IPS DF 6.9 (cell line): Measurements from ENCODE around the gene ARSG.

Experiments
- DNase-seq: peaks from one replicate; pipeline ENCODE4 v3.0.0-alpha.2; 2013; ENCODE audit warnings: low read depth, low spot score
- H3K27ac ChIP-seq: one replicate; pipeline ENCODE4 v1.5.1; 2013; ENCODE audit warnings: low read length, control low read depth
- H3K27me3 ChIP-seq: 2 replicates; pipeline ENCODE4 v1.6.1; 2013; ENCODE audit warnings: mild to moderate bottlenecking, low read length; ENCODE audit not compliant: control insufficient read depth, insufficient read depth
- H3K36me3 ChIP-seq: 2 replicates; pipeline ENCODE4 v1.6.1; 2013; ENCODE audit warnings: low read length; ENCODE audit not compliant: control insufficient read depth, insufficient read depth
- H3K4me1 ChIP-seq: 2 replicates; pipeline ENCODE4 v1.6.1; 2013; ENCODE audit warnings: low read length; ENCODE audit not compliant: control insufficient read depth, insufficient read depth
- H3K4me3 ChIP-seq: 2 replicates; pipeline ENCODE4 v1.5.1; 2013; ENCODE audit warnings: mild to moderate bottlenecking, low read length
- H3K9me3 ChIP-seq: 2 replicates; pipeline ENCODE4 v1.6.1; 2013; ENCODE audit warnings: low read length, inconsistent platforms; ENCODE audit not compliant: control insufficient read depth, insufficient read depth
- WGBS: extraction: QIAGEN DNeasy Blood & Tissue Kit; methylation state at CpG from one replicate; pipeline ENCODE4 v1.1.7; 2013; ENCODE audit warnings: mixed read lengths, missing lambda C conversion rate; ENCODE audit not compliant: insufficient read length, insufficient coverage; 5-methylcytosine and 5-hydroxymethylcytosine counted together

The ARSG gene

DNA sequence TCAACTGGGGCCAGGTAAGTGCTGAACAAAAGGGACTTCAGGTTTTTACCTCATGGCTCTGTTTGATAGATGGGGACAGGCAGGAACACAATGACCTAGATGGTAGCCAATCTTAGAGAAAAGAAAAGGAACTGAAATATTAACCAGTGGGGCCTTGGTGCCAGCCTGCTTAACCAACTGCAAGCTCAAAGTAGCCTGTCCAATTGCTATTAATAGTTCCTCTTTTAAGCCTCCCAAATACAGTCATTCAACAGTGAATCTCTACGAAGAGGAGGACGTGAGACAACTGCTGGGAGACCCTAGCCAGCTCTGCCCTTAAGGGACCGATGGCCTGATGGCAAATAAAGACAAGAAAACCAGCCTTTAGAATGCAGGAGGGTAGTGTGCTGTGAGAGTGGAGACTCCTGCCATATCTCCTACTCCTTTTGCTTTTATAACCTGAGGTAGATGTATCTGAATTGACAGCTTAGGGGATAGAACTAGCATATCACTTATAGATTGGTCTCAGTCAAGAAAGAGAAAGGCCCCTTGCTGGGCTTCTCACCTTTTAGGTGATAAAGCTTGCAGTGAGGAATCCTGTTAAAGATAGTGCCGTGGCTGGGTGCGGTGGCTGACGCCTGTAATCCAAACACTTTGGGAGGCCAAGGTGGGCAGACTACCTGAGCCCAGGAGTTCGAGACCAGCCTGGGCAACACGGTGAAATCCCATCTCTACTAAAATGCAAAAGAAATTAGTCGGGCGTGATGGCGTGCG lies 28.3 kb downstream of the ARSG start:
- WGBS = no CpG with 5 or more reads among the region's 12 CpGs
- Histone ChIP-seq H3K9me3 (no peaks in the 10 kb centered on the region), H3K4me1 (no peaks in the 10 kb centered on the region), H3K36me3 (no peaks in the 10 kb centered on the region), H3K4me3 (no peak overlapping the region), H3K27ac (no peak overlapping the region), H3K27me3 (no peaks in the 10 kb centered on the region)
- DNase-seq = no peak

DNA sequence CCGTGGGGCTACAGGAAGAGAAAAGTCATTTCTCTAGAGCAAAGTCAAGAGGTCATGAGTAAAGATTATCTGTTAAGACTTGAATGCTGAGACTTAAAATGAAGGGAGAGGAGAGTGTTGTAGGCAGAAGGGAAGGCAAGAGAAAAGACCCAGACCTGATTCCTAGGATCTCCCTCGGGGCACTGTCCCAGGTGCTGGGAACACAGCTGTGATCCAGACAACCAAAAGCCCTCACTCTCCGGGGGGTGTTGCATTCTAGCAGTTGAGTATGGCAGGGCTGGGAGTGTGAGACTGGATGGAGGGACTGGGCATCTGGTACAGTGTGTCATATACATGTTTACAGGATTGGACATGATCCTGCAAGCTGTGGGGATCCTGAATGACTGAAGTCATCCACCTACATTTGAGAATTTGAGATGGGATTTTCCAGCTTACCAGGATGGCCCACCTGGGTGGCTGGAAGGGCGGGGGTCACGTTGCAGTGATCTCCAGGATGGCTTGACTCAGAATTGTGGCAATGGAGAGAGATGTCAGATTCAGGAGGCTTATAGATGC lies 29.1 kb downstream of the ARSG start:
- no peaks in the 10 kb centered on the region for H3K4me1 ChIP-seq
- no peak overlapping the region for H3K27ac ChIP-seq
- no CpG with 5 or more reads among the region's 5 CpGs for WGBS
- H3K9me3 ChIP-seq = no peaks in the 10 kb centered on the region
- no peaks in the 10 kb centered on the region for H3K36me3 ChIP-seq
- no peak for DNase-seq
- H3K4me3 ChIP-seq = no peak overlapping the region
- H3K27me3 ChIP-seq = no peaks in the 10 kb centered on the region

DNA sequence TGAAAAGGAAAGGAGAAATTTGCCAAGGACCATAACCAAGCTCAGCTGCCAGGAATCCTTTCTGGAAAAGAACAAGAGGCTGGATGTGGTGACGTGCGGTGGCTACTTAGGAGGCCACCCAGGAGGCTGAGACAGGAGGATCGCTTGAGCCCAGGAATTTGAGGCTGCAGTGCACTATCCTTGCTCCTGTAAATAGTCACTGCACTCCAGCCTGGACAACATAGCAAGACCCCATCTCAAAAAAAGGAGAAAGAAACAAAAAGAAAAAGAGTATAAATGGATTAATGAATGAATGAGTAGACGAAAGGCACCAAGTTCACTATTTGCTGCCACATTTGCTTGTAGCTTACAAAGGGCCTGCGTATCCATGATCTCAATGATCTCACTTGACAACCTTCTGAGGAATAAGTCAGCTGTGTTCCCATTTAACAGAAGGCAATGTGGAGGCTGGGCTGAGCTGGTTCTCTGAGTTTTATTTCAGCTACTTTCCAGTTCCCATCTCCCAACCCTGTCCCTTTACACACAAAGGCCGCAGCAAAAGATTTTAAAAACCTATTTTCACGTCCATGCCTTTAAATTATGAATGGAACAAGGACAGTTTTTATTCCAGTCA lies 29.8 kb downstream of the ARSG start:
- Histone ChIP-seq H3K27ac (no peak overlapping the region), H3K36me3 (no peaks in the 10 kb centered on the region), H3K4me1 (no peaks in the 10 kb centered on the region), H3K27me3 (no peaks in the 10 kb centered on the region), H3K4me3 (no peak overlapping the region), H3K9me3 (no peaks in the 10 kb centered on the region)
- no CpG with 5 or more reads among the region's 7 CpGs for WGBS
- no peak for DNase-seq

DNA sequence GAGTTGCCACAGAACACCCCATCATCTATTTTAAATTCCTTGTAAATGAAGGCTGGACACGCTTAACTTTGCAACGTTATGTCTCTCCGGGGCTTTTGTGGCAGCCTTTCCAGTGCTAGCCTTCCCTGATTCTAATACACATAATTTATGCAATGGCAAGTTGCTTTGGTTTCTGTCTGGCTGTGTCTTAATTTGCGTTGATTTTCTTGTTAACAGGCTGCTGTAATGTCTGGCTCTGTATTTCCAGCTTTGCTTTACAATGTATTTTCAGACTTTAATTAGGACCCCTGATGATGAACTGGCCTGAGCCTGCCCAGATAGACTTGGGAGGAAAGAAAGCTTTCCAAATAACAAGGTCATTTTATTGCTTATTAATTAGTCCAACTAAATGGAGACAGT lies 30.3 kb downstream of the ARSG start:
- WGBS = no CpG with 5 or more reads among the region's 4 CpGs
- Histone ChIP-seq H3K4me3 (no peak overlapping the region), H3K4me1 (no peaks in the 10 kb centered on the region), H3K36me3 (no peaks in the 10 kb centered on the region), H3K27ac (no peak overlapping the region), H3K27me3 (no peaks in the 10 kb centered on the region), H3K9me3 (no peaks in the 10 kb centered on the region)
- no peak for DNase-seq

DNA sequence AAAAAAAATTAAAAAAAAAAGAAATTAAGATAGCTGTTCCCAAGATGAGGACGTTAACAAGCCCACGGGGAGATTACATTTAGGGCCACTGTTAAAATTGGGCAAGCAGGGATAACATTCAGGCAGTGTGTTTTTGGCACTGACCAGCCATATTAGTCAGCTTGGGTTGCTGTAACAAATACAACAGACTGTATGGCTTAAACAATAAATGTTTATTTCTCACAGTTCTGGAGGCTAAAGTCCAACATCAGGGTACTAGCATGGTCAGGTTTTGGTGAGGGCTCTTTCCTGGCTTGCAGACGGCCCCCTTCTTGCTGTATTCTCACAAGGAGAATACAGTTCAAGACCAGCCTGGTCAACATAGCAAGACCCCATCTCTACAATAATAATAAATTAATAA lies 31.3 kb downstream of the ARSG start:
- no peak overlapping the region for H3K27ac ChIP-seq
- H3K4me1 ChIP-seq = no peaks in the 10 kb centered on the region
- no CpG with 5 or more reads among the region's 3 CpGs for WGBS
- H3K4me3 ChIP-seq = no peak overlapping the region
- H3K27me3 ChIP-seq = no peaks in the 10 kb centered on the region
- H3K36me3 ChIP-seq = no peaks in the 10 kb centered on the region
- DNase-seq = no peak
- H3K9me3 ChIP-seq = no peaks in the 10 kb centered on the region

DNA sequence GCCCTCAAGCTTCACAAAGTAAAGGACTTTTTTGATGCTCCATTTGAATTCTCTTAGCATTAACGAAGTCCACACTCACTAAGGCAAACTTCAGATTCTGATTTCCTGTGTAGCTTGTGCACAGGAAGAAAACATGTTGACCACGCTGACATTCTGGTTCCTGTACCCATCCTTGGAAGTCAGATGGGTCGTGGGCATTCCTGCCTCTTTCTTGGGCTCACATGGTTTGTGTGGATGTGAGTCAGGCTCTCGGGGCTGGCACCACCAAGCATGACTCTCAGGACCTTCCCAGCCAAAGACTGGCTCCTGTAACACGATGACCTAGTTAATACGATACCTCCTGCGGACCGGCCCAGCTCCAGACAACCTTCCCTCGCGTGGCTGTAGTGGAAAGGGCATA lies 32.8 kb downstream of the ARSG start:
- H3K4me1 ChIP-seq = no peaks in the 10 kb centered on the region
- H3K27me3 ChIP-seq = no peaks in the 10 kb centered on the region
- H3K36me3 ChIP-seq = no peaks in the 10 kb centered on the region
- H3K9me3 ChIP-seq = no peaks in the 10 kb centered on the region
- no peak for DNase-seq
- H3K4me3 ChIP-seq = no peak overlapping the region
- no CpG with 5 or more reads among the region's 10 CpGs for WGBS
- no peak overlapping the region for H3K27ac ChIP-seq

DNA sequence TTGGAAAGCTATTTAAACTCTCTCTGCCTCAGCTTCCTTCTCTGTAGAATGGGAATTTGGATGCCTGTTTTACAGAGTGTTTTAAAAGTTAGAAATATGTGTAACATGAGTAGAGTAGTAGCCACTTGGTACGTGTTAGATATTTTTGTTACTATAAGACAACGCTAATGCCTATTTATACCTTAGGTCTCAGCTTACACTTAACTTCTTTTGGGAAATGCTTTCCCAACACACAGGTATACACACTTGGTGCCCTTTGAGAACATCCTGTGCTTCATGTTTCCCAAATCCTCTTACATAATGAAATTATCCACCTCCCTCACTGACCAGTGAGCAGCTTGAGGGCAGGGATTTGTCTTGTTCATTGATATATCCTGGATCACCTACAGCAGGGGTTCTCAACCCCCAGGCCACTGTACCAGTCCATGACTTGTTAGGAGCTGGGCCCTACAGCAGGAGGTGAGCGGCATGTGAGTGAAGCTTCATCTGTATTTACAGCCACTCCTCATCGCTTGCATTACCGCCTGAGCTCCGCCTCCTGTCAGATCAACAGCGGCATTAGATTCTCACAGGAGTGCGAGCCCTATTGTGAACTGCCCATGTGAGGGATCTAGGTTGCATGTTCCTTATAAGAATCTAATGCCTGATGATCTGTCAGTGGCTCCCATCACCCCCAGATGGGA lies 33.5 kb downstream of the ARSG start:
- no CpG with 5 or more reads among the region's 8 CpGs for WGBS

DNA sequence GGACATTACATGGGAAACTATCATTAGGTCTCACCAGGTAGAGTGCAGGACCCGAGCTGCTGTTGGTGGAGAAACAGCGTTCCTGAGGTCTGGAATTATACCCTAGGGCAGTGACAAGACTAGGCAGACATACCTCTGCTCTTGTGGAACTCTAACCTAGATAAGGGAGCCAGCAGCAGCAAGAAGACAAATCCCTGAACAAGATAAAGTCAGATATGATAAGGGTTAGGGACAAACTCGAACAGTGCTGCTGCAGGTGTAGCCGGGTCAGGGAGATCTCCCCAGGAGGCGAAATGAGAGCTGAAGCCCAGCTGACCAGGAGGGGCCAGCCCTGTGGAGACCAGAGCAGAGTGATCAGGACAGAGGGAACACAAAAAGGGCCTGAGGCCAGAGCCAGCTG lies 34.7 kb downstream of the ARSG start:
- Histone ChIP-seq H3K27ac (no peak overlapping the region), H3K27me3 (no peaks in the 10 kb centered on the region), H3K9me3 (no peaks in the 10 kb centered on the region), H3K4me3 (no peak overlapping the region), H3K36me3 (no peaks in the 10 kb centered on the region), H3K4me1 (no peaks in the 10 kb centered on the region)
- no peak for DNase-seq
- no CpG with 5 or more reads among the region's 5 CpGs for WGBS

More for the DNA sequence above, 33.5 kb downstream of the ARSG start:
- DNase-seq = no peak
- Histone ChIP-seq H3K36me3 (no peaks in the 10 kb centered on the region), H3K4me3 (no peak overlapping the region), H3K9me3 (no peaks in the 10 kb centered on the region), H3K27me3 (no peaks in the 10 kb centered on the region), H3K4me1 (no peaks in the 10 kb centered on the region), H3K27ac (no peak overlapping the region)

DNA sequence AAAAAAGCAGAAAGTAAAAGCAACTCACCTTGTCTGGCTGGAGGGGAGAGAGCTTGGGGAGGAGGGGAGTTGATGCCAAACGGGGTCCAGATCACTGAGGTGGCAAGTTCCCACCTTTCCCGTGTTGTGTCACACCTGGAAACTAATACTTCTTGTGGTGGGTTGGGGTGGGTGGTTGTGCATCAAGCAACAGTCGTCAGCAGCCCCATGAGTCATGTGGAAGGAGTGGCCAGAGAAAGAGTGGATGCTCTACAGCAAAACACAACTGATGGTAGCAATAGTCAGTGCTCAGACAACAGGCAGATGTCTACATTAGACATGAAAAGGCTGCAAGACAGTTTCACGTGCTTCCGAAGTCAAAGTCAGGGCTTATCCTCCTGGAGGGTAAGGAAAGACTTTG lies 35.4 kb downstream of the ARSG start:
- no peaks in the 10 kb centered on the region for H3K9me3 ChIP-seq
- H3K36me3 ChIP-seq = no peaks in the 10 kb centered on the region
- H3K27ac ChIP-seq = no peak overlapping the region
- no peak for DNase-seq
- H3K27me3 ChIP-seq = no peaks in the 10 kb centered on the region
- H3K4me1 ChIP-seq = no peaks in the 10 kb centered on the region
- no CpG with 5 or more reads among the region's 5 CpGs for WGBS
- H3K4me3 ChIP-seq = no peak overlapping the region

DNA sequence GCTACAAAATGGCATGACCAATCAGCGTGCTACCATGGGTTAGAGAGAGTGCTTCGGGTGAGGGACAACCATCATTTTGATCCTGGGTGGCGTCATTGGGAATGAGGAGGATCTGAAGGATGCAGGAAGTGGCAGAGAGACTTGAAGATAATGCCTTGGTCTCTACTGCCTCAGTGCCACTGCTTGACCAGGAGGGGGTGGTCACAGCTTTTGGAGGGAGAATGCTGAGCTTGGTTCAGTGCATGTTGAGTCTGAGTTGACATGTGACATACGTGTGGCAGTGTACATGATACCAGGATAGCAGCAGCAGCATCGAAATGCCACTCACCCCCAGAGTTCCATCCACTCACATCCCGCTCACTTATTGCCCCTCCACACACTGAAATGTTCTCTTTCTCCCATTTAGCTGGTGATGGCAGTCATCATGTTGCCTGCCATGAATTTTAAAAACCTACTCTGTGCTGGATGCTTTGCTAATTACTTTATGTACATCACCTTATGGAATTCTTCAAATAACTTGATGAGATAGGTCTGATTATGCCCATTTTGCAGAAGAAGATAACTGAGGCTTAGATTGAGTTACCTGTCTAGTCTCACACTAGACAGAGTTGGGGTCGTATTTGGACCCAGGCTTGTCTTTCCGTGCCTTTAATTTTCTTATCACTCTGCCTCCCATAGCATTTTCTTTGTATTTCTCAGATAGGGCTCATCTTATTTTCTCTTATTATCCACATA lies 36.7 kb downstream of the ARSG start:
- no peaks in the 10 kb centered on the region for H3K27me3 ChIP-seq
- no peaks in the 10 kb centered on the region for H3K9me3 ChIP-seq
- H3K4me1 ChIP-seq = no peaks in the 10 kb centered on the region
- no peak overlapping the region for H3K27ac ChIP-seq
- no peak for DNase-seq
- H3K4me3 ChIP-seq = no peak overlapping the region
- no peaks in the 10 kb centered on the region for H3K36me3 ChIP-seq
- WGBS = no CpG with 5 or more reads among the region's 8 CpGs
